Nephron (organoid): ENCODE measurements around the gene FXYD6.

Experiments
- H3K27ac Mint-ChIP-seq, 3 experiments: 2 replicates each; pipeline ENCODE4 v1.8.0; 2020; ENCODE audit warnings: mixed read lengths in 3 of 3, mild to moderate bottlenecking in 2 of 3, moderate library complexity in 1 of 3
- H3K27me3 Mint-ChIP-seq: 2 replicates; pipeline ENCODE4 v1.8.0; 2021; ENCODE audit warnings: low read depth, mild to moderate bottlenecking, moderate library complexity, mixed read lengths
- H3K36me3 Mint-ChIP-seq: 2 replicates; pipeline ENCODE4 v1.8.0; 2020; ENCODE audit warnings: low read depth, mixed read lengths
- H3K4me1 Mint-ChIP-seq: 2 replicates; pipeline ENCODE4 v1.8.0; 2020; ENCODE audit warnings: mixed read lengths
- H3K4me3 Mint-ChIP-seq, 3 experiments: 2 replicates each; pipeline ENCODE4 v1.8.0; 2020; ENCODE audit warnings: mild to moderate bottlenecking in 3 of 3, mixed read lengths in 3 of 3, moderate library complexity in 2 of 3
- H3K9me3 Mint-ChIP-seq: 2 replicates; pipeline ENCODE4 v1.8.0; 2020; ENCODE audit warnings: mixed read lengths
- CTCF ChIP-seq, 3 experiments: fragments of 200-600 bp; sonication (generic); IDR thresholded peaks; one replicate each; pipeline ENCODE4 v1.5.0; 2021; ENCODE audit warnings: antibody characterized with exemption in 3 of 3; ENCODE audit not compliant: unreplicated experiment in 3 of 3

Gene FXYD6

DNA sequence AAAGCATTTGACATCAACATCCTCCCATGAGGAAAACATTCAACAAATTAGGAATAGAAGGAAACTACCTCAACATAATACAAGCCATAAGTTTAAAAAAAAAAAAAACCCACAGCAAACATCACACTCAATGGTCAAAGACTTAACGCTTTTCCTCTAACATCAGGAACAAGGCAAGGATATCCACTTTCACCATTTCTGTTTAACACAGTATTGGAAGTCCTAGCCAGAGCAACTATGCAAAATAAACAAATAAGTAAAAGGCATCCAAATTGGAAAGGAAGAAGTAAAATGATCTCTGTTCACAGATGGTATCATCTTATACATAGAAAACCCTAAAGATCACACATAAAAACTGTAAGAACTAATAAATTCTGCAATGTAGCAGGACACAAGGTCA lies 13.1 kb downstream of the FXYD6 start:
- Mint-ChIP-seq H3K9me3 (no peaks in the 10 kb centered on the region), H3K4me3 (peak overlapping the region in 1 of 3 experiments; percentile 41), H3K36me3 (peaks cover 13% of the 10 kb centered on the region), H3K27me3 (no peaks in the 10 kb centered on the region), H3K4me1 (peaks cover 86% of the 10 kb centered on the region), H3K27ac (peak overlapping the region; percentile 30 to 90 (median 68))
- TF ChIP-seq CTCF (IDR thresholded peaks at IDR 0.05; ENCODE audit: unreplicated experiment in 3 of 3): no peak

- Mint-ChIP-seq H3K36me3 (peaks cover 11% of the 10 kb centered on the region), H3K4me1 (peaks cover 86% of the 10 kb centered on the region), H3K9me3 (no peaks in the 10 kb centered on the region), H3K27ac (peak overlapping the region; percentile 30 to 90 (median 56)), H3K4me3 (no peak overlapping the region), H3K27me3 (no peaks in the 10 kb centered on the region)
- no peak for TF ChIP-seq CTCF (IDR thresholded peaks at IDR 0.05; ENCODE audit: unreplicated experiment in 3 of 3)
These were observed 13.7 kb downstream of the FXYD6 start for GRCh38 chr11:117862753-117863152.

DNA sequence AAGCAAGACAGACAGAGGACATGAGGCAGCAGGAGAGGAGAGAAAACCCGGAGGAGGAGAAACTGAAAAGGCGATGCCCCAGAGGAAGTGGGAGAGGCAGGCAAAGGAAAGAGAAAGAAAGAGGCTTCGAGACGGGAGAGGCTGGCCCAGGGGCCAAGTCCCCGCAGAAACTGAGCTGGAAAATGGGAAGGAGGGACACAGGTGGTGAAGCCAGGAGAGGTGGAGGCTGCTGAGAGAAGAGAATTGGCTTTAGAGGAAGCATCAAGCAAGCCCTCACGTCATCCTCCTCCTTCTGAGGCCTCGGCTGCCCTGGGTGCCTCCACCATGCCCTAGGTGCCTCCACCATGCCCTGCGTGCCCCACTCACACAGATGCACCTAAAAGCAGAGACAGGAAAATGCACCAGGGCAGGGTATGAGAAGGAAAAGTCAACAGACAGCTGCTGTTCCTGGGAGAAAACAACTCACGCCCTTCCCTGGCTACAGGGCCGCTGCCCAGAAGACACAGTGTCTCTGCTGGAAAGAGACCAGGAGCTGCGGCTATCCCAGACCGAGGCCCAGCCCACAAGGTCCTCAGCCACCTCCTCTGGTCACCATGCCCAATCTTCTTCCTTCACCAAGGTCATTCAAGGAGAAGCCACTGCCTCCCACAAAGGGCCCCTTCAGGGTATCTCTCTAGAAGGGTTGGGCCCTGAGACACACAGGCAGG lies 14.3 kb downstream of the FXYD6 start:
- peaks cover 83% of the 10 kb centered on the region for H3K4me1 Mint-ChIP-seq
- peak overlapping the region; percentile 21 to 51 (median 26) for H3K4me3 Mint-ChIP-seq
- peak overlapping the region; percentile 82 to 95 (median 90) for H3K27ac Mint-ChIP-seq
- H3K27me3 Mint-ChIP-seq: no peaks in the 10 kb centered on the region
- TF ChIP-seq CTCF (IDR thresholded peaks at IDR 0.05; ENCODE audit: unreplicated experiment in 3 of 3): no peak
- peaks cover 11% of the 10 kb centered on the region for H3K36me3 Mint-ChIP-seq
- no peaks in the 10 kb centered on the region for H3K9me3 Mint-ChIP-seq

- H3K9me3 Mint-ChIP-seq: no peaks in the 10 kb centered on the region
- peaks cover 83% of the 10 kb centered on the region for H3K4me1 Mint-ChIP-seq
- H3K27me3 Mint-ChIP-seq: peaks cover 3% of the 10 kb centered on the region
- peak overlapping the region; percentile 82 to 95 (median 90) for H3K27ac Mint-ChIP-seq
- no peak for TF ChIP-seq CTCF (IDR thresholded peaks at IDR 0.05; ENCODE audit: unreplicated experiment in 3 of 3)
- peak overlapping the region; percentile 21 to 51 (median 26) for H3K4me3 Mint-ChIP-seq
- peaks cover 7% of the 10 kb centered on the region for H3K36me3 Mint-ChIP-seq
These were observed 15.1 kb downstream of the FXYD6 start for GRCh38 chr11:117861151-117862018.

DNA sequence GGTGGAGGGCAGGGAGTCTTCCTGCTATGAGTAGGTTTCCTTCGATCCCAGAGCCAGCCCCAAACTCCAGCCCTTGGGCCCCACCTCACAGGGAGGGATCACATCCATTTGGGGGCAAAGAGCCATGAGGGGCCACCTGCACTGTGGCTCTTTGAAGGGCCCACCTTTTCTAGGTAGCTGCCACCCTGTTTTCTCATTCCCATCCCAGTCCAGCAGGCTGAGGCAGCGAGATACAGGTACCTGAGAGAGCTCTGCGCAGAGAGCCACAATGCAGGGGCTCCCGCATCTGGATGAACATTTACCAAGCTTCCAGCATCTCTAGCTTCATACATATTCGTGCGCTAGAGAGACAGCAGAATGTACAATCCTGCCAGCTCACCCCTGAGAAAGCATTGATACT lies 16.3 kb downstream of the FXYD6 start:
- no peak overlapping the region for H3K4me3 Mint-ChIP-seq
- H3K36me3 Mint-ChIP-seq: peaks cover 5% of the 10 kb centered on the region
- no peak for TF ChIP-seq CTCF (IDR thresholded peaks at IDR 0.05; ENCODE audit: unreplicated experiment in 3 of 3)
- H3K27me3 Mint-ChIP-seq: peaks cover 3% of the 10 kb centered on the region
- peaks cover 83% of the 10 kb centered on the region for H3K4me1 Mint-ChIP-seq
- peak overlapping the region; percentile 67 to 95 (median 90) for H3K27ac Mint-ChIP-seq
- peaks cover 3% of the 10 kb centered on the region for H3K9me3 Mint-ChIP-seq
